Choroid plexus epithelial cell (primary cell): ENCODE data around the gene MEIOSIN.

ENCODE experiments used
- DNase-seq: peaks from one replicate; pipeline ENCODE4 v3.0.0-alpha.2; 2010; ENCODE audit warnings: low read depth
- H3K4me3 ChIP-seq: 2 replicates; pipeline ENCODE4 v1.5.1; 2011; ENCODE audit warnings: low read depth, mild to moderate bottlenecking, control low read depth, low read length, moderate library complexity
- CTCF ChIP-seq: conservative IDR thresholded peaks from 2 replicates; pipeline ENCODE4 v1.5.1; 2011; ENCODE audit warnings: low read depth, mild to moderate bottlenecking, control low read depth, inconsistent platforms, low read length, moderate library complexity

MEIOSIN gene

GRCh38 chr19:45805719-45806118, 72.5 kb downstream of the MEIOSIN start:
- H3K4me3 ChIP-seq = no peak overlapping the region
- no peak for TF ChIP-seq CTCF
- DNase-seq = no peak

- no peak overlapping the region for H3K4me3 ChIP-seq
- no peak for TF ChIP-seq CTCF
- DNase-seq = peak; percentile 85
Observed at GRCh38 chr19:45809643-45810159, 76.5 kb downstream of the MEIOSIN start.

GRCh38 chr19:45812297-45812696, 79.1 kb downstream of the MEIOSIN start:
- H3K4me3 ChIP-seq = no peak overlapping the region
- no peak for DNase-seq
- no peak for TF ChIP-seq CTCF
